Breast epithelium (tissue), 4 donors: ENCODE data around the gene FSTL5. TPM values are rescaled to one million over a fixed set of nuclear protein-coding genes. Genes with fewer than 3 reads are reported as not detected.

Experiments used
- DNase-seq, 2 donors: peaks; one replicate each; pipeline ENCODE4 v3.0.0-alpha.2; 2019; ENCODE audit warnings: low spot score in 2 of 2
- H3K27ac ChIP-seq, 2 donors: fragments of 200-600 bp; sonication (generic) in 1 of 2; one replicate each; pipeline ENCODE4 v1.5.1; 2016 to 2019; ENCODE audit warnings: mild to moderate bottlenecking in 1 of 2
- H3K27me3 ChIP-seq, 2 donors: fragments of 200-600 bp; sonication (generic) in 1 of 2; one replicate each; pipeline versions ENCODE4 v1.5.1 to v1.6.0; 2017 to 2019; ENCODE audit warnings: control low read depth in 1 of 2, mild to moderate bottlenecking in 1 of 2
- H3K36me3 ChIP-seq: fragments of 200-600 bp; one replicate; pipeline ENCODE4 v1.5.1; 2019
- H3K4me1 ChIP-seq, 2 donors: fragments of 200-600 bp; sonication (generic); one replicate each; pipeline ENCODE4 v1.5.1; 2016 to 2019; ENCODE audit warnings: control low read depth in 1 of 2
- H3K4me3 ChIP-seq, 3 donors: fragments of 200-600 bp; sonication (generic); 1 replicate in 2 of 3; 2 replicates in 1 of 3; pipeline ENCODE4 v1.5.1; 2016 to 2019; ENCODE audit warnings: mild to moderate bottlenecking in 3 of 3, moderate library complexity in 2 of 3
- H3K9me3 ChIP-seq, 2 donors: fragments of 200-600 bp; sonication (generic) in 1 of 2; one replicate each; pipeline ENCODE4 v1.5.1; 2016 to 2019; ENCODE audit warnings: control low read depth in 1 of 2
- CTCF ChIP-seq, 3 donors: fragments of 450-650 bp; IDR thresholded peaks; one replicate each; pipeline ENCODE4 v1.5.1; 2016 to 2017; ENCODE audit warnings: antibody characterized with exemption in 3 of 3, mild to moderate bottlenecking in 3 of 3, moderate library complexity in 3 of 3
- POLR2A ChIP-seq: fragments of 450-650 bp; IDR thresholded peaks from one replicate; pipeline ENCODE4 v1.6.1; 2016; ENCODE audit warnings: antibody characterized with exemption, mild to moderate bottlenecking, moderate library complexity
- POLR2AphosphoS5 ChIP-seq, 3 donors: sonication (generic); formaldehyde crosslinking; IDR thresholded peaks; one replicate each; pipeline ENCODE4 v1.6.1; 2017; ENCODE audit warnings: antibody characterized with exemption in 3 of 3
- intact Hi-C: fragments of 100-400 bp; cut with DNase I; formaldehyde crosslinking; loops from one replicate; pipeline ENCODE4 v1.15.1; 2023; ENCODE audit warnings: low total_unique reads
- total RNA-seq, 3 donors: library from RNA; depleted of rRNA; stranded (reverse); fragments of >200 nt; gene quantifications; one replicate each; pipeline ENCODE4 v1.1.0, GENCODE V29; 2016

FSTL5 gene
- total RNA-seq, 3 donors from 2014 or later: not detected

- no peak overlapping the region for H3K4me3 ChIP-seq
- H3K27ac ChIP-seq: no peak overlapping the region
Measured at GRCh38 chr4:162164906-162165510, 1.2 kb upstream of the FSTL5 start.

GRCh38 chr4:162162672-162163071 lies 1.1 kb downstream of the FSTL5 start:
- Histone ChIP-seq H3K27me3 (peaks cover 0 to 14% of the 10 kb centered on the region in 2 donors), H3K27ac (no peak overlapping the region), H3K9me3 (no peaks in the 10 kb centered on the region), H3K36me3 (no peaks in the 10 kb centered on the region), H3K4me3 (no peak overlapping the region), H3K4me1 (no peaks in the 10 kb centered on the region)
- DNase-seq: no peak
- intact Hi-C loops: no loop called here
- TF ChIP-seq POLR2AphosphoS5 (IDR thresholded peaks at IDR 0.05): no peak
- TF ChIP-seq CTCF (IDR thresholded peaks at IDR 0.05): no peak
- TF ChIP-seq POLR2A: no peak

More at GRCh38 chr4:162164906-162165510, 1.2 kb upstream of the FSTL5 start:
- H3K9me3 ChIP-seq: no peaks in the 10 kb centered on the region
- intact Hi-C loops: no loop called here
- H3K27me3 ChIP-seq: peaks cover 0 to 14% of the 10 kb centered on the region in 2 donors
- H3K36me3 ChIP-seq: no peaks in the 10 kb centered on the region
- TF ChIP-seq POLR2A: no peak
- TF ChIP-seq POLR2AphosphoS5 (IDR thresholded peaks at IDR 0.05): no peak
- DNase-seq: no peak
- no peaks in the 10 kb centered on the region for H3K4me1 ChIP-seq

- H3K36me3 ChIP-seq: no peaks in the 10 kb centered on the region
- TF ChIP-seq POLR2A: no peak
- TF ChIP-seq POLR2AphosphoS5 (IDR thresholded peaks at IDR 0.05): no peak
- no peak for TF ChIP-seq CTCF (IDR thresholded peaks at IDR 0.05)
- H3K4me1 ChIP-seq: no peaks in the 10 kb centered on the region
- DNase-seq: no peak
- no peaks in the 10 kb centered on the region for H3K27me3 ChIP-seq
- H3K4me3 ChIP-seq: no peak overlapping the region
- no peaks in the 10 kb centered on the region for H3K9me3 ChIP-seq
- intact Hi-C loops: no loop called here
- H3K27ac ChIP-seq: no peak overlapping the region
Measured at GRCh38 chr4:162157241-162157640, 6.6 kb downstream of the FSTL5 start.

- H3K36me3 ChIP-seq: no peaks in the 10 kb centered on the region
- H3K27me3 ChIP-seq: no peaks in the 10 kb centered on the region
- H3K4me1 ChIP-seq: no peaks in the 10 kb centered on the region
- no peaks in the 10 kb centered on the region for H3K9me3 ChIP-seq
- no peak for DNase-seq
- no peak for TF ChIP-seq POLR2AphosphoS5 (IDR thresholded peaks at IDR 0.05)
- TF ChIP-seq CTCF (IDR thresholded peaks at IDR 0.05): no peak
- TF ChIP-seq POLR2A: no peak
- H3K4me3 ChIP-seq: no peak overlapping the region
- H3K27ac ChIP-seq: no peak overlapping the region
- intact Hi-C loops: no loop called here
Measured at GRCh38 chr4:162154862-162155540, 8.8 kb downstream of the FSTL5 start.

GRCh38 chr4:162151850-162152249 lies 11.9 kb downstream of the FSTL5 start:
- no peak for TF ChIP-seq POLR2AphosphoS5 (IDR thresholded peaks at IDR 0.05)
- TF ChIP-seq POLR2A: no peak
- TF ChIP-seq CTCF (IDR thresholded peaks at IDR 0.05): no peak
- Histone ChIP-seq H3K4me1 (no peaks in the 10 kb centered on the region), H3K27me3 (no peaks in the 10 kb centered on the region), H3K9me3 (no peaks in the 10 kb centered on the region), H3K27ac (no peak overlapping the region), H3K4me3 (no peak overlapping the region), H3K36me3 (no peaks in the 10 kb centered on the region)
- DNase-seq: no peak
- intact Hi-C loops: no loop called here
